Progenitor cell of endocrine pancreas (in vitro differentiated cells): ENCODE measurements around the gene RAPGEF4. TPM values are rescaled to one million over a fixed set of nuclear protein-coding genes. Genes with fewer than 3 reads are reported as not detected.

Source experiments
- DNase-seq: peaks from one replicate; pipeline ENCODE4 v3.0.0; 2021; ENCODE audit warnings: low spot score; ENCODE audit not compliant: unreplicated experiment
- H3K27ac Mint-ChIP-seq: 2 replicates; pipeline ENCODE4 v1.8.0; 2021; ENCODE audit warnings: mild to moderate bottlenecking, moderate library complexity, mixed read lengths
- H3K27me3 Mint-ChIP-seq: 2 replicates; pipeline ENCODE4 v1.8.0; 2021; ENCODE audit warnings: mixed read lengths
- H3K36me3 Mint-ChIP-seq: 2 replicates; pipeline ENCODE4 v1.8.0; 2022; ENCODE audit warnings: mixed read lengths; ENCODE audit not compliant: insufficient read depth
- H3K4me1 Mint-ChIP-seq: 2 replicates; pipeline ENCODE4 v1.8.0; 2021; ENCODE audit warnings: low read depth, mixed read lengths
- H3K4me3 Mint-ChIP-seq: 2 replicates; pipeline ENCODE4 v1.8.0; 2021; ENCODE audit warnings: low read depth, mild to moderate bottlenecking, moderate library complexity, mixed read lengths
- H3K9me3 Mint-ChIP-seq: 2 replicates; pipeline ENCODE4 v1.8.0; 2021; ENCODE audit warnings: low read depth, mixed read lengths
- CTCF ChIP-seq: fragments of 200-600 bp; sonication (generic); IDR thresholded peaks from one replicate; pipeline ENCODE4 v1.5.0; 2021; ENCODE audit warnings: antibody characterized with exemption, mild to moderate bottlenecking; ENCODE audit not compliant: unreplicated experiment
- total RNA-seq: library from RNA; stranded (reverse); gene quantifications from 2 replicates; pipeline ENCODE4 v1.2.1, GENCODE V29; 2021

The RAPGEF4 gene
- total RNA-seq, 1 donor from 2014 or later: 8.6 TPM

GRCh38 chr2:172777431-172777830, 41.8 kb downstream of the RAPGEF4 start:
- H3K9me3 Mint-ChIP-seq: no peaks in the 10 kb centered on the region
- no peak overlapping the region for H3K4me3 Mint-ChIP-seq
- peaks cover 3% of the 10 kb centered on the region for H3K4me1 Mint-ChIP-seq
- peaks cover 1% of the 10 kb centered on the region for H3K36me3 Mint-ChIP-seq
- no peak for DNase-seq
- no peak for TF ChIP-seq CTCF
- no peaks in the 10 kb centered on the region for H3K27me3 Mint-ChIP-seq
- H3K27ac Mint-ChIP-seq: no peak overlapping the region

- Mint-ChIP-seq H3K4me1 (peaks cover 20% of the 10 kb centered on the region), H3K27me3 (no peaks in the 10 kb centered on the region), H3K9me3 (no peaks in the 10 kb centered on the region), H3K27ac (no peak overlapping the region), H3K4me3 (no peak overlapping the region), H3K36me3 (peaks cover 1% of the 10 kb centered on the region)
- no peak for DNase-seq
- TF ChIP-seq CTCF: no peak
These were observed 47.0 kb downstream of the RAPGEF4 start for GRCh38 chr2:172782506-172783164.

- H3K4me1 Mint-ChIP-seq: peaks cover 20% of the 10 kb centered on the region
- peak overlapping the region; percentile 60 for H3K27ac Mint-ChIP-seq
- no peak overlapping the region for H3K4me3 Mint-ChIP-seq
- H3K36me3 Mint-ChIP-seq: peaks cover 1% of the 10 kb centered on the region
- H3K9me3 Mint-ChIP-seq: no peaks in the 10 kb centered on the region
- H3K27me3 Mint-ChIP-seq: no peaks in the 10 kb centered on the region
- TF ChIP-seq CTCF: peak; percentile 21
- no peak for DNase-seq
These were observed 47.7 kb downstream of the RAPGEF4 start for GRCh38 chr2:172783165-172783898.

- DNase-seq: no peak
- Mint-ChIP-seq H3K9me3 (no peaks in the 10 kb centered on the region), H3K4me3 (no peak overlapping the region), H3K27ac (no peak overlapping the region), H3K36me3 (no peaks in the 10 kb centered on the region), H3K4me1 (peaks cover 9% of the 10 kb centered on the region), H3K27me3 (no peaks in the 10 kb centered on the region)
- no peak for TF ChIP-seq CTCF
These were observed 53.2 kb downstream of the RAPGEF4 start for GRCh38 chr2:172788871-172789270.

- no peak for TF ChIP-seq CTCF
- Mint-ChIP-seq H3K9me3 (no peaks in the 10 kb centered on the region), H3K4me3 (no peak overlapping the region), H3K27me3 (no peaks in the 10 kb centered on the region), H3K36me3 (no peaks in the 10 kb centered on the region), H3K4me1 (peaks cover 7% of the 10 kb centered on the region), H3K27ac (no peak overlapping the region)
- no peak for DNase-seq
These were observed 54.8 kb downstream of the RAPGEF4 start for GRCh38 chr2:172790404-172790803.
